Activated T-helper 1 cell treated with anti-CD3 and anti-CD28 coated beads, Interleukin-12 subunit alpha, Interleukin-12 subunit beta, Interleukin-2, Interleukin-4 antibody, amounts not matched to agents 30 ng/mL and 10 ng/mL and 1 ng/mL, durations not matched to agents 14 hours and 24 hours and 36 hours (primary cell): ENCODE data around the gene DOCK4. TPM values are rescaled to one million over a fixed set of nuclear protein-coding genes. Genes with fewer than 3 reads are reported as not detected.

Experiments used
- DNase-seq: peaks from one replicate; pipeline ENCODE4 v3.0.0; 2021; ENCODE audit warnings: low spot score
- H3K27ac Mint-ChIP-seq: one replicate; pipeline ENCODE4 v1.8.0; 2021; ENCODE audit warnings: mild to moderate bottlenecking, mixed read lengths
- H3K27me3 Mint-ChIP-seq: one replicate; pipeline ENCODE4 v1.8.0; 2022; ENCODE audit warnings: mild to moderate bottlenecking, moderate library complexity, mixed read lengths; ENCODE audit not compliant: insufficient read depth
- H3K36me3 Mint-ChIP-seq: one replicate; pipeline ENCODE4 v1.8.0; 2021; ENCODE audit warnings: low read depth, mixed read lengths
- H3K4me1 Mint-ChIP-seq: one replicate; pipeline ENCODE4 v1.8.0; 2021; ENCODE audit warnings: low read depth, mixed read lengths
- H3K4me3 Mint-ChIP-seq: one replicate; pipeline ENCODE4 v1.8.0; 2021; ENCODE audit warnings: mild to moderate bottlenecking, moderate library complexity, mixed read lengths
- H3K9me3 Mint-ChIP-seq: one replicate; pipeline ENCODE4 v1.8.0; 2021; ENCODE audit warnings: mixed read lengths
- intact Hi-C: fragments of 100-400 bp; cut with micrococcal nuclease; formaldehyde crosslinking; loops from one replicate; pipeline ENCODE4 v1.15.1; 2024
- total RNA-seq: library from RNA; stranded (reverse); gene quantifications from 2 replicates; pipeline ENCODE4 v1.2.3, GENCODE V29; 2022

Gene DOCK4
- total RNA-seq, 1 donor from 2014 or later: 0.31 TPM

DNA sequence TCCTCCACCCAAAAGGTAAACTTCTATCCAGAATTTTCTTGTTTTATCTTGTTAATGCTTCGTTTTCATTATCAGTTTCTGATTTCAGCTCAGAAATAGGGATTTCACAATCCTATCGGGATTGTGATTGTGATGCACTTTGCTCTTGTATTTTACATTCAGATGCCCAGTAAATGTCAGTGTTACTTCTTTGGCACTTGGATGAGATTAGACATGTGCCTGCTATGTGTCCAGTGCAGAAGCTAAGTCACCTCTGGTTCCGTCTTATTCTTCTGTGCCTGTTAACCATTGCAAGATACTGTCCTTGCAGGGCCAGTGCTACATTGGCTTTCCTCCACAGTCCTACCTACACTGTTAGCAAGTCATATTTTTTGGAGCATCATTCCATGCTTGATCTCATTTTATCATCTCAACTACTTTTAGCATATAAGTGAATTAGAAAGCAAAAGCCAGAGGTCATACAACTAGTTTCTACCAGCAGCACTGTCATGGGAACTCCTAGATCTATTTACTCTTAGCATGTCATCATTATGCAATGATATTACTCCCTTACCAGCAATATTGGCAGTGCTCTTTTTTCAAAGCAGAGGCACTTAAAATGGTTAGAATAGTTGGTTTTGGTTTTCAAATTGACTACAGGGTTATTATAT lies 27.0 kb upstream of the DOCK4 start:
- DNase-seq: no peak
- no peaks in the 10 kb centered on the region for H3K27me3 Mint-ChIP-seq
- intact Hi-C loops: no loop called here
- no peak overlapping the region for H3K27ac Mint-ChIP-seq
- H3K9me3 Mint-ChIP-seq: peaks cover 2% of the 10 kb centered on the region
- no peaks in the 10 kb centered on the region for H3K36me3 Mint-ChIP-seq
- H3K4me1 Mint-ChIP-seq: no peaks in the 10 kb centered on the region
- no peak overlapping the region for H3K4me3 Mint-ChIP-seq

DNA sequence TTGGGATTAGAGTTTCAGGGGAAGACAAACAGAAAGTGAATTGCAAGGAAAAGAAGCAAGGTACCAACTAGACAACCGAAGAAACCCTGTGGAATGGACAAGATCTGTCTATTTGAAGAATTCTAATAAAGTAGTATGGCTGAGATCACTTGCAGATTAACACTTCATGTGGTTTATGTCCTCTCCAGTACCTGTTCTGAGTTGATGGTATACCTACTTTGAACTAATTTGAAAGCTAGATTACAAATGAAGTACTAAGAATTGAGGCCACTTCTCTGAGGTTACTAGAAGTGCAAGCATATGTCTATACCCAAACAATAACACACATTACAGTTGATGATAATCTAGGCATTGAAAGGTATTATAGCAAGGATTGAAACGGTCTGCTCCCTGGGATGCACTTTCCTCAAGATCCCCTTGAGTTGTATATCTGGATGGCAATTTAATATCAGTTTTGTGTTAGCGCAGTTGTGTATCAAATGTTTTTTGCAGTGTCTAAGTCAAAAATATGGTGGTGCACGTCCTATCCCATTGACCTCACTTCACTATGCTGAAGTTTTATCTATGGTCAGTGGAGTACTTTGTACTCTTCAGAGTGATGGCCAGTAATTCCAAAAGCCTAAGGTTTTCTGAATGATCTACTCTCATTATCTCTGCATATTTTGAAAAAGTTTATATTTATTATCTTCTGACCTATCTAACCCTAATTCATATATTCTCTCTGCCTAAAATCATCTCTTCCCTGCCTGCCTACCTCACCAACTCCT lies 26.2 kb upstream of the DOCK4 start:
- intact Hi-C loops: no loop called here
- H3K9me3 Mint-ChIP-seq: peaks cover 2% of the 10 kb centered on the region
- no peak overlapping the region for H3K4me3 Mint-ChIP-seq

DNA sequence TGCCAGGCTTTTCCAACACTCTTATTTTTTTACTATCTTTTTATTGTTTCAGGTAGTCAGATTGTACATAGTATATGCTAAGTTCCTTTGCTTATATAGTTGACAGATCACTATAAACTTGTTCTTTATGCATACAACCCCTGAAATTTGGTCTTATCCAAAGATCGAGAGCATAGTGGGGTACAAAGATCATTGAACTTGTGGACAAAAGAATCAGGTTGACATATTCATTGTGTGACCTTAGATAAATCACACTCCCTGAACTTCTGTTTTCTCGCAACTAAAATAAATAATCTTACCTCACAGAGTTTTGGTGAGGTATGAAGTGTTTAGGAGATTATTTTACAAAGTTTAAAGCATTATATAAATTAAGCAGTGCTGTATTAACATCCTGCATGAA lies 22.4 kb upstream of the DOCK4 start:
- DNase-seq: no peak
- H3K27me3 Mint-ChIP-seq: no peaks in the 10 kb centered on the region
- H3K4me1 Mint-ChIP-seq: no peaks in the 10 kb centered on the region
- peaks cover 6% of the 10 kb centered on the region for H3K9me3 Mint-ChIP-seq
- no peak overlapping the region for H3K4me3 Mint-ChIP-seq
- intact Hi-C loops: no loop called here
- H3K27ac Mint-ChIP-seq: no peak overlapping the region
- H3K36me3 Mint-ChIP-seq: no peaks in the 10 kb centered on the region

More for the DNA sequence above, 26.2 kb upstream of the DOCK4 start:
- H3K27ac Mint-ChIP-seq: no peak overlapping the region
- DNase-seq: no peak
- no peaks in the 10 kb centered on the region for H3K36me3 Mint-ChIP-seq
- H3K27me3 Mint-ChIP-seq: no peaks in the 10 kb centered on the region
- no peaks in the 10 kb centered on the region for H3K4me1 Mint-ChIP-seq

DNA sequence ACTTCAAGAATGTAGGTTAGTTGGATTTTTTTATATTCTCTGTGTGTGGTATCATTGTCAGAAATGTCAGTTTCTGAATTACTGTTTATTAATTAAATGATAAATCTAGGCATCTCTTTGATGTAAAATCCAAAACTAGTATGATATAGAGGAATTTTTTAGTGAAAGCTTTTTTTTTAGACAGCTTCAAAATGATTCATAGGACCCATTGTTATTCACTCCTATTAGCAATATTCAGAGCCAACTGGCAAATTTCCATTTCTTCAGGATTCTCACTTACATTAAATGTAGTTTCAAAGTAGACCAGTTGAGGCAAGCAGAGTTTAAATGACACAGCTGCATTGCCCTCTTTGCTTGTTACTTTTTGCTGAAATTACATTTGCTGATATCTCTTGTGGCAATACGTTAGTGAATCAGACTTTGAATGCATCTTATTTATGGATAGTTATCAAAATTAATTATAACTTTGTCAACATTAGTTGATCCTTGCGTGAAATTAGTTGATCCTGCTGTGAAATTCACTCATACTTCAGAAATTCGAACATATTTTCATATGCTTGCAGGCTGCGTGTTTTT lies 20.6 kb upstream of the DOCK4 start:
- no peaks in the 10 kb centered on the region for H3K36me3 Mint-ChIP-seq
- peaks cover 6% of the 10 kb centered on the region for H3K9me3 Mint-ChIP-seq
- intact Hi-C loops: no loop called here
- no peak overlapping the region for H3K27ac Mint-ChIP-seq
- no peaks in the 10 kb centered on the region for H3K4me1 Mint-ChIP-seq
- no peak overlapping the region for H3K4me3 Mint-ChIP-seq
- no peaks in the 10 kb centered on the region for H3K27me3 Mint-ChIP-seq
- DNase-seq: no peak

DNA sequence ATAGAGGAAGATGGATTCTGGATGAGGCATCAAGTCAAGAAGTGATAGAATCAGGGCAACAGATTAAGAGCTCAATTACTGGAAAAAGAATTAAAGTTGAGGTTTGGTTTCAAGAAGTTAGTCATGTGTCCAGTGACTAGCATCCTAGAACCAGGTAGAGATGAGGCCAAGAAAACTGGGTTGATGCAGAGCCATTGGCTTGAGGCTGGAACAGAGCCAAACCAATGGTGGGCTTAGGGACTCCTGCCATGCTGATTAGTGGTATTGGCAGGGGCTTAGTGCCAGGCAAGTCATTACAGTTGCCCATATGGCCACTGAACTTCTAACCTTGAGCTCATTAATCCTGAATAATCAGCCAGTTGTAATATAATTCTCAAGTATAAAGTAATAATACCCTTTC lies 18.8 kb upstream of the DOCK4 start:
- no peaks in the 10 kb centered on the region for H3K27me3 Mint-ChIP-seq
- intact Hi-C loops: no loop called here
- H3K27ac Mint-ChIP-seq: no peak overlapping the region

DNA sequence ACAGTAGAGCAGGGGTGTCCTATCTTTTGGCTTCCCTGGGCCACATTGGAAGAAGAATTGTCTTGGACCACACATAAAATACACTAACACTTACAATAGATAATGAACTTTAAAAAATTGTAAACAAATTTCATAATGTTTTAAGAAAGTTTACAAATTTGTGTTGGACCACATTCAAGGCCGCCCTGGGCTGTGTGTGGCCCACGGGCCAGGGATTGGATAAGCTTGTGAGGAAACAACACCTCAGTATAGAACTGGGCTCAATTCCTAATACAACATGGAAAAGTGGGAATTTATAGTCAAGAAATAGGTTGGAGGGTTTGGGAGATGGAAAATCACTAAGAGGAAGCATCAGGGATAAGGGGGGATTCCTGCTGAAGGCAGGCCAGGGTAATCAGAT lies 18.0 kb upstream of the DOCK4 start:
- H3K36me3 Mint-ChIP-seq: no peaks in the 10 kb centered on the region
- DNase-seq: no peak
- intact Hi-C loops: no loop called here
- no peaks in the 10 kb centered on the region for H3K27me3 Mint-ChIP-seq
- no peaks in the 10 kb centered on the region for H3K4me1 Mint-ChIP-seq
- peaks cover 6% of the 10 kb centered on the region for H3K9me3 Mint-ChIP-seq
- H3K27ac Mint-ChIP-seq: no peak overlapping the region
- no peak overlapping the region for H3K4me3 Mint-ChIP-seq

More for the DNA sequence above, 18.8 kb upstream of the DOCK4 start:
- Mint-ChIP-seq H3K9me3 (peaks cover 6% of the 10 kb centered on the region), H3K36me3 (no peaks in the 10 kb centered on the region), H3K4me1 (no peaks in the 10 kb centered on the region), H3K4me3 (no peak overlapping the region)
- no peak for DNase-seq

DNA sequence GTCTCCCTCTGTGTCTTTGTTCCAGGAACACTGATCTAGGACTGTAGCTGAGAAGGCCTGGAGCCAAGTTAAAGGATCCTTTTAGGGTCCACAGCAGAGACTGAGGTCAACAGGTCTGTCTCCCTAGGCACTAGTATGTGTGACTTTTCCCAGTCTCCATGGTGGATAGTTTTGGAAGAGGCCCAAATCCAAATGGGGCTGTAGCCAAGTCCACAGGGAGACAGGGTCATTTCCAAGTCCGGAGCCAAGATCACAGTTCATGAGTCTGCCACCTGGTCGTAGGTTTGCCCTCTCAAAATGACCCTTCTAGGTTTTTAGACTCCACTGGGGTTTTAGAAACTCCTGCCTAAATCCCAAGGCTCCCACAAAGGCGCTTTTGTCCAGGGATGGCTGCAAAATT lies 17.1 kb upstream of the DOCK4 start:
- DNase-seq: no peak
- Mint-ChIP-seq H3K27ac (no peak overlapping the region), H3K4me1 (no peaks in the 10 kb centered on the region), H3K27me3 (no peaks in the 10 kb centered on the region), H3K9me3 (peaks cover 6% of the 10 kb centered on the region), H3K4me3 (no peak overlapping the region), H3K36me3 (no peaks in the 10 kb centered on the region)
- intact Hi-C loops: no loop called here

DNA sequence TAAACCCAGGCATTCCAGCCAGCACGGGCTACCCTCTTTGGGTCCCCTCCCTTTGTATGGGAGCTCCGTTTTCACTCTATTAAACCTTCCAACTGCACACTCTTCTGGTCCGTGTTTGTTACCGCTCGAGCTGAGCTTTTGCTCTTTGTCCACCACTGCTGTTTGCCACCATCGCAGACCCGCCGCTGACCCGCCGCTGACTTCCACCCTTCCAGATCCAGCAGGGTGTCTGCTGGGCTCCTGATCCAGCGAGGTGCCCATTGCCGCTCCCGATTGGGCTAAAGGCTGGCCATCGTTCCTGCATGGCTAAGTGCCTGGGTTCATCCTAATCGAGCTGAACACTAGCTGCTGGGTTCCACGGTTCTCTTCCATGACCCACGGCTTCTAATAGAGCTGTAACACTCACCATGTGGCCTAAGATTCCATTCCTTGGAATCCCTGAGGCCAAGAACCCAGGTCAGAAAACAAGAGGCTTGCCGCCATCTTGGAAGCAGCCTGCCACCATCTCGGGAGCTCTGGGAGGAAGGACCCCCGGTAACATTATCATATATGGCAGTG lies 14.8 kb upstream of the DOCK4 start:
- intact Hi-C loops: no loop called here

DNA sequence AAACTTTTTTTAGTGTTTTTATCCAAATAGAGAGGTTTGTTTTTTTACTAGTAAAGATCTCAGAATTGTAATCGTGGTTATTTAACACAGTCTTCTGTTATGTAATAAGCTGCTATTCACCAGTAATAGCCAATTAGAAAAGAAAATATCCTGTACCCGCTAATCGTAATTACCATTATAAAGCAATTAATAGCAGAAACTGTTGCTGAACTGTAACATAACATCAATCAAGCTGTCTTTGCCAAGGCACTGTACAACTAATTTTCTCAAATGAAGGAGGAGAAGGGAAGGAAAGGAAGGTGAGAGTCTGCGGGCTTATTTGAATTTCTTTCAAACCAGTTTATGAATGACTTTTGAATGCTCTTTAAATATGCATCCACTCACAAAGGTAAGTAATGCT lies 9.6 kb upstream of the DOCK4 start:
- Mint-ChIP-seq H3K36me3 (peaks cover 1% of the 10 kb centered on the region), H3K4me3 (no peak overlapping the region), H3K27ac (no peak overlapping the region), H3K27me3 (no peaks in the 10 kb centered on the region), H3K4me1 (peaks cover 17% of the 10 kb centered on the region), H3K9me3 (no peaks in the 10 kb centered on the region)
- DNase-seq: no peak
- intact Hi-C loops: no loop called here

More for the DNA sequence above, 14.8 kb upstream of the DOCK4 start:
- no peaks in the 10 kb centered on the region for H3K36me3 Mint-ChIP-seq
- H3K4me3 Mint-ChIP-seq: no peak overlapping the region
- no peaks in the 10 kb centered on the region for H3K27me3 Mint-ChIP-seq
- no peak for DNase-seq
- H3K9me3 Mint-ChIP-seq: peaks cover 6% of the 10 kb centered on the region
- H3K4me1 Mint-ChIP-seq: peaks cover 9% of the 10 kb centered on the region
- no peak overlapping the region for H3K27ac Mint-ChIP-seq

DNA sequence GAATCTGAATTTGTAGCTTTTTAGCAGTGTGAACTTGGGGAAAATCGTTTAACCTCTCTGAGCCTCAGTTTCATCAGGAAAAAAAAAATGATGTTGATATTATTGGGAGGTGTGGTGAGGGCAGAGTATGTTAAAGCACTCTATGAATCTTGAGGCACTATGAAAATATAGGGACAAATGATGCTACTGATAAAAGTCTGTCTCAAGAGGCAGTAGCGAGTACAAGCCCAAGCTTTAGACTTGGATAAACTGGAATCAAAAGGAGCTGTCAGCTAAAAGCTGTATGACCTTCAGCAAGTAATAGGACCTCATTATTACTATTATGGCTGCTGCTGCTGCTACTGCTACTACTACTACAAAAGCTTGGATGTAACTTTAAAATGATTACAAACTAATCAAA lies 8.7 kb upstream of the DOCK4 start:
- Mint-ChIP-seq H3K4me3 (no peak overlapping the region), H3K27me3 (no peaks in the 10 kb centered on the region), H3K4me1 (peaks cover 17% of the 10 kb centered on the region), H3K27ac (no peak overlapping the region), H3K9me3 (no peaks in the 10 kb centered on the region), H3K36me3 (peaks cover 1% of the 10 kb centered on the region)
- DNase-seq: no peak
- intact Hi-C loops: no loop called here

DNA sequence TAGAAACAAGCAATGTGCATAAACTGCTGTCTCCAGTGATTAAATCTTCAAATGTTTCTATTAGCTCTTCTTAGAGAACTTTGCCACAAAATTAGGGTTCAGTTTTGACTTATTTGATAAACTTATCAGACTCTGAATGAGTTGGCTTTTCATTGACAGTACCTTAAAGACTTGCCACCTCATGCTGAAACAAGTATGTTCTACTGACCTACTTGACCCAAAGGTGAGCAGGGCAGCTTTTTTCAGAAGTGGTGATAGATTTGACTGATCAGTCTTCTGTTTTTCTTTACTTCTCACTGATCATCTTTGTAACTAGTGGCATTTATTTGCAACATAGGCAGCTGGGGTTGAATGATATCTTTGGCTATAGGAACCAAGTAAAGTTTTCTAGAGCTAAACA lies 8.1 kb upstream of the DOCK4 start:
- H3K9me3 Mint-ChIP-seq: no peaks in the 10 kb centered on the region
- H3K27ac Mint-ChIP-seq: no peak overlapping the region
- H3K27me3 Mint-ChIP-seq: no peaks in the 10 kb centered on the region
- DNase-seq: no peak
- peaks cover 1% of the 10 kb centered on the region for H3K36me3 Mint-ChIP-seq
- intact Hi-C loops: no loop called here
- no peak overlapping the region for H3K4me3 Mint-ChIP-seq
- H3K4me1 Mint-ChIP-seq: peaks cover 17% of the 10 kb centered on the region

DNA sequence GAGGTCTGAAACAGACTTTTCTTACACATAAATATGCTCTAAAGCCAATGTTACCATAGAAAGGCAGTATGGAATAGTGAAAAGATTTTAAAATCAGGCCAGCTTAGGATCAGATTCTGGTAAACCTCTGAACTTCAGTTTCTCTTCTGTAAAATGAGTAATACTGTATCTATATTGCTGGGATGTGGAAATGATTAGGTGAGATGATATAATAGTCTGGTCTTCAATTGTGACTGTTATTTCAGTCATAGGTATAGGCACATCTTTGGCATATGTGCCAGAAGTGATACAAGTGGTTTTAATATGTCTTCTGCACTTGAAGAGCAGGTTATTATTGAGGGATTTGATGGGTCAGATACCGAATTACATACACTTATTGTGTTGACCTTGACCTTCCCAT lies 7.5 kb upstream of the DOCK4 start:
- Mint-ChIP-seq H3K4me1 (peaks cover 17% of the 10 kb centered on the region), H3K9me3 (no peaks in the 10 kb centered on the region), H3K27ac (no peak overlapping the region), H3K4me3 (no peak overlapping the region), H3K36me3 (peaks cover 1% of the 10 kb centered on the region), H3K27me3 (no peaks in the 10 kb centered on the region)
- DNase-seq: no peak
- intact Hi-C loops: no loop called here

DNA sequence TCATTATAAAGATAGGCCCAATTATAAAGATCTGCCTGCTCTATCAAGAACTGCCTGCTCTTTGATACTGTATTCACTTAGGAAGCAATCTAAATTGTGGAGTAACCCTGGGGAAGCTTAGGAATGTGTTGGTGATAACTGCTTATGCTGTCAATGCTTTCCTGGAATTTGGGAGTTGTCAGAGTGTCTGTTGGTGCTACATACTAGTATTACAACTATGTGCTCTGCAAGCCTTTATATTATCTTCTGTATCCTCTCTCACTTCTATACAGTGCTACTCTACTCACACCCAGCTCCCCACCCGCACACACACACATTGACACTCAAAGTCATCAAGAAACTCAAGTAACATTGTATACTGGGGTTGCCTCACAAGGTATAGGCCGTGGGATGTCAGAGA lies 6.4 kb upstream of the DOCK4 start:
- H3K27ac Mint-ChIP-seq: no peak overlapping the region
- H3K4me3 Mint-ChIP-seq: no peak overlapping the region
- no peak for DNase-seq
- intact Hi-C loops: no loop called here
- peaks cover 20% of the 10 kb centered on the region for H3K4me1 Mint-ChIP-seq
- H3K9me3 Mint-ChIP-seq: no peaks in the 10 kb centered on the region
- no peaks in the 10 kb centered on the region for H3K27me3 Mint-ChIP-seq
- peaks cover 1% of the 10 kb centered on the region for H3K36me3 Mint-ChIP-seq
